Neuron (in vitro differentiated cells): ENCODE results near the gene C5orf15.
"Not testable (repeated sequence)": the region's sequence is repeated elsewhere in the genome, so short reads cannot be mapped to it uniquely, and the experiment has no call there.

ENCODE experiments used
- H2AFZ ChIP-seq: one replicate; pipeline ENCODE4 v1.6.1; 2013; ENCODE audit warnings: low read depth, mild to moderate bottlenecking, inconsistent platforms, low read length, moderate library complexity
- H3K27me3 ChIP-seq: one replicate; pipeline ENCODE4 v1.6.1; 2013; ENCODE audit warnings: low read length; ENCODE audit not compliant: insufficient read depth
- H3K36me3 ChIP-seq: one replicate; pipeline ENCODE4 v1.6.1; 2013; ENCODE audit warnings: low read length; ENCODE audit not compliant: insufficient read depth
- H3K4me1 ChIP-seq: one replicate; pipeline ENCODE4 v1.6.1; 2013; ENCODE audit warnings: low read length; ENCODE audit not compliant: insufficient read depth
- H3K4me3 ChIP-seq: 2 replicates; pipeline ENCODE4 v1.5.1; 2013; ENCODE audit warnings: mild to moderate bottlenecking, low read length, moderate library complexity
- H3K9me3 ChIP-seq: one replicate; pipeline ENCODE4 v1.6.1; 2013; ENCODE audit warnings: low read length

C5orf15 gene

GRCh38 chr5:133966090-133966489, 2.3 kb downstream of the C5orf15 start:
- Histone ChIP-seq H3K4me1 (peaks cover 12% of the 10 kb centered on the region), H3K4me3 (no peak overlapping the region)

GRCh38 chr5:133963493-133964128, 4.8 kb downstream of the C5orf15 start:
- Histone ChIP-seq H3K9me3 (no peaks in the 10 kb centered on the region), H2AFZ (no peak overlapping the region), H3K4me3 (no peak overlapping the region), H3K27me3 (no peaks in the 10 kb centered on the region), H3K4me1 (peaks cover 12% of the 10 kb centered on the region), H3K36me3 (peaks cover 20% of the 10 kb centered on the region)

More at GRCh38 chr5:133966090-133966489, 2.3 kb downstream of the C5orf15 start:
- no peak overlapping the region for H2AFZ ChIP-seq
- H3K36me3 ChIP-seq: peaks cover 5% of the 10 kb centered on the region
- no peaks in the 10 kb centered on the region for H3K9me3 ChIP-seq
- H3K27me3 ChIP-seq: no peaks in the 10 kb centered on the region

GRCh38 chr5:133962801-133963476, 5.5 kb downstream of the C5orf15 start:
- Histone ChIP-seq H3K27me3 (no peaks in the 10 kb centered on the region), H3K36me3 (peaks cover 23% of the 10 kb centered on the region), H3K9me3 (no peaks in the 10 kb centered on the region), H3K4me1 (peaks cover 12% of the 10 kb centered on the region), H2AFZ (no peak overlapping the region), H3K4me3 (no peak overlapping the region)

GRCh38 chr5:133962131-133962530, 6.3 kb downstream of the C5orf15 start:
- Histone ChIP-seq H2AFZ (no peak overlapping the region), H3K4me3 (no peak overlapping the region), H3K9me3 (no peaks in the 10 kb centered on the region), H3K36me3 (peaks cover 31% of the 10 kb centered on the region), H3K4me1 (peaks cover 6% of the 10 kb centered on the region), H3K27me3 (no peaks in the 10 kb centered on the region)

- Histone ChIP-seq H3K4me1 (no peaks in the 10 kb centered on the region), H3K36me3 (peaks cover 43% of the 10 kb centered on the region), H3K4me3 (no peak overlapping the region), H3K9me3 (no peaks in the 10 kb centered on the region), H3K27me3 (no peaks in the 10 kb centered on the region), H2AFZ (no peak overlapping the region)
These were observed 8.8 kb downstream of the C5orf15 start for GRCh38 chr5:133959643-133960042.

- no peak overlapping the region for H3K4me3 ChIP-seq
- H2AFZ ChIP-seq: no peak overlapping the region
- H3K36me3 ChIP-seq: peaks cover 43% of the 10 kb centered on the region
- H3K9me3 ChIP-seq: no peaks in the 10 kb centered on the region
- H3K4me1 ChIP-seq: no peaks in the 10 kb centered on the region
- no peaks in the 10 kb centered on the region for H3K27me3 ChIP-seq
These were observed 10.8 kb downstream of the C5orf15 start for GRCh38 chr5:133957591-133957990.

- no peaks in the 10 kb centered on the region for H3K9me3 ChIP-seq
- H3K4me1 ChIP-seq: no peaks in the 10 kb centered on the region
- H3K4me3 ChIP-seq: no peak overlapping the region
- H2AFZ ChIP-seq: no peak overlapping the region
- H3K36me3 ChIP-seq: peaks cover 43% of the 10 kb centered on the region
- no peaks in the 10 kb centered on the region for H3K27me3 ChIP-seq
These were observed 11.3 kb downstream of the C5orf15 start for GRCh38 chr5:133957080-133957479.

GRCh38 chr5:133956196-133956595, 12.2 kb downstream of the C5orf15 start:
- H3K27me3 ChIP-seq, H3K9me3 ChIP-seq, H3K4me3 ChIP-seq, H2AFZ ChIP-seq, H3K4me1 ChIP-seq: not testable (repeated sequence)
- peaks cover 43% of the 10 kb centered on the region for H3K36me3 ChIP-seq

- Histone ChIP-seq H3K36me3 (peaks cover 28% of the 10 kb centered on the region), H3K4me1 (no peaks in the 10 kb centered on the region), H3K9me3 (no peaks in the 10 kb centered on the region), H3K27me3 (no peaks in the 10 kb centered on the region), H3K4me3 (no peak overlapping the region), H2AFZ (no peak overlapping the region)
These were observed 14.8 kb downstream of the C5orf15 start for GRCh38 chr5:133953568-133954145.

GRCh38 chr5:133952729-133953567, 15.5 kb downstream of the C5orf15 start:
- Histone ChIP-seq H3K9me3 (no peaks in the 10 kb centered on the region), H2AFZ (no peak overlapping the region), H3K4me1 (no peaks in the 10 kb centered on the region), H3K27me3 (no peaks in the 10 kb centered on the region), H3K4me3 (no peak overlapping the region), H3K36me3 (peaks cover 25% of the 10 kb centered on the region)

GRCh38 chr5:133950821-133951612, 17.4 kb downstream of the C5orf15 start:
- Histone ChIP-seq H3K9me3 (no peaks in the 10 kb centered on the region), H3K4me1 (no peaks in the 10 kb centered on the region), H2AFZ (no peak overlapping the region), H3K27me3 (peaks cover 2% of the 10 kb centered on the region), H3K4me3 (no peak overlapping the region), H3K36me3 (peaks cover 11% of the 10 kb centered on the region)

- H2AFZ ChIP-seq: no peak overlapping the region
- no peaks in the 10 kb centered on the region for H3K9me3 ChIP-seq
- no peaks in the 10 kb centered on the region for H3K4me1 ChIP-seq
- no peaks in the 10 kb centered on the region for H3K36me3 ChIP-seq
- H3K4me3 ChIP-seq: no peak overlapping the region
- H3K27me3 ChIP-seq: peaks cover 5% of the 10 kb centered on the region
These were observed 19.7 kb downstream of the C5orf15 start for GRCh38 chr5:133948721-133949120.
